Mesenchymal stem cell (in vitro differentiated cells and primary cell): ENCODE data around the gene SEC23B.

Experiments
- DNase-seq: peaks from one replicate; pipeline ENCODE4 v3.0.0-alpha.2; 2013
- H2AFZ ChIP-seq: one replicate; pipeline ENCODE4 v1.6.1; 2013; ENCODE audit warnings: low read depth, mild to moderate bottlenecking, control low read depth, inconsistent platforms, low read length, moderate library complexity
- H2AK5ac ChIP-seq: 2 replicates; pipeline ENCODE4 v1.6.1; 2013; ENCODE audit warnings: low read length, moderate library complexity, mild to moderate bottlenecking, inconsistent platforms; ENCODE audit not compliant: severe bottlenecking
- H2BK120ac ChIP-seq: one replicate; pipeline ENCODE4 v1.6.1; 2013; ENCODE audit warnings: low read depth, mild to moderate bottlenecking, inconsistent platforms, low read length, moderate library complexity
- H2BK12ac ChIP-seq, 2 experiments: one replicate each; pipeline ENCODE4 v1.6.1; 2013; ENCODE audit warnings: inconsistent platforms in 2 of 2, low read length in 2 of 2, mild to moderate bottlenecking in 2 of 2, moderate library complexity in 2 of 2, control low read depth in 1 of 2
- H2BK15ac ChIP-seq: one replicate; pipeline ENCODE4 v1.6.1; 2013; ENCODE audit warnings: mild to moderate bottlenecking, low read depth, inconsistent platforms; ENCODE audit not compliant: poor library complexity, severe bottlenecking
- H2BK5ac ChIP-seq: 2 replicates; pipeline ENCODE4 v1.6.1; 2013; ENCODE audit warnings: low read depth, mild to moderate bottlenecking, low read length, control low read depth, inconsistent platforms; ENCODE audit not compliant: poor library complexity, severe bottlenecking
- H3K14ac ChIP-seq, 2 experiments: one replicate each; pipeline ENCODE4 v1.6.1; 2013; ENCODE audit warnings: inconsistent platforms in 2 of 2, low read length in 2 of 2, control low read depth in 1 of 2, mild to moderate bottlenecking in 1 of 2, moderate library complexity in 1 of 2
- H3K18ac ChIP-seq, 2 experiments: one replicate each; pipeline ENCODE4 v1.6.1; 2013; ENCODE audit warnings: inconsistent platforms in 2 of 2, low read length in 2 of 2, control low read depth in 1 of 2, low read depth in 1 of 2, mild to moderate bottlenecking in 1 of 2
- H3K23ac ChIP-seq, 2 experiments: one replicate each; pipeline ENCODE4 v1.6.1; 2013; ENCODE audit warnings: inconsistent platforms in 2 of 2, low read length in 2 of 2, mild to moderate bottlenecking in 2 of 2, moderate library complexity in 2 of 2, control low read depth in 1 of 2
- H3K27ac ChIP-seq: 2 replicates; pipeline ENCODE4 v1.5.1; 2013; ENCODE audit warnings: mild to moderate bottlenecking, moderate library complexity, low read length, control low read depth, inconsistent platforms; ENCODE audit not compliant: poor library complexity, severe bottlenecking
- H3K27me3 ChIP-seq, 2 experiments: 2 replicates each; pipeline versions ENCODE4 v1.6.1 to v1.7.0; 2013; ENCODE audit warnings: low read length in 2 of 2, mild to moderate bottlenecking in 2 of 2, moderate library complexity in 2 of 2, control low read depth in 1 of 2, inconsistent platforms in 1 of 2; ENCODE audit not compliant: control insufficient read depth in 1 of 2, insufficient read depth in 1 of 2
- H3K36me3 ChIP-seq, 2 experiments: 2 replicates each; pipeline versions ENCODE4 v1.6.1 to v1.7.0; 2013; ENCODE audit warnings: low read length in 2 of 2, control low read depth in 1 of 2, inconsistent platforms in 1 of 2, low read depth in 1 of 2, mild to moderate bottlenecking in 1 of 2; ENCODE audit not compliant: insufficient read depth in 2 of 2, control insufficient read depth in 1 of 2
- H3K4ac ChIP-seq, 2 experiments: one replicate each; pipeline ENCODE4 v1.6.1; 2013; ENCODE audit warnings: inconsistent platforms in 2 of 2, low read length in 2 of 2, mild to moderate bottlenecking in 2 of 2, moderate library complexity in 2 of 2, control low read depth in 1 of 2, low read depth in 1 of 2
- H3K4me1 ChIP-seq: 2 replicates; pipeline ENCODE4 v1.6.1; 2013; ENCODE audit warnings: low read depth, low read length, control low read depth; ENCODE audit not compliant: control insufficient read depth, insufficient read depth
- H3K4me2 ChIP-seq: 2 replicates; pipeline ENCODE4 v1.6.1; 2013; ENCODE audit warnings: low read length, mild to moderate bottlenecking, inconsistent platforms; ENCODE audit not compliant: poor library complexity, severe bottlenecking
- H3K4me3 ChIP-seq, 2 experiments: 2 replicates each; pipeline versions ENCODE4 v1.5.1 to v1.7.0; 2013; ENCODE audit warnings: low read length in 2 of 2, mild to moderate bottlenecking in 2 of 2, control low read depth in 1 of 2, low read depth in 1 of 2; ENCODE audit not compliant: insufficient read depth in 1 of 2
- H3K79me1 ChIP-seq: replicated peaks from 2 replicates; pipeline ENCODE4 v1.6.1; 2013; ENCODE audit warnings: mild to moderate bottlenecking, control low read depth, low read length, inconsistent platforms; ENCODE audit not compliant: poor library complexity, severe bottlenecking
- H3K9ac ChIP-seq: 2 replicates; pipeline ENCODE4 v1.7.0; 2013; ENCODE audit warnings: mild to moderate bottlenecking, low read length, moderate library complexity
- H3K9me3 ChIP-seq: 2 replicates; pipeline ENCODE4 v1.7.0; 2013; ENCODE audit warnings: mild to moderate bottlenecking, low read length; ENCODE audit not compliant: control insufficient read depth
- H4K8ac ChIP-seq: one replicate; pipeline ENCODE4 v1.6.1; 2013; ENCODE audit warnings: inconsistent platforms, mild to moderate bottlenecking, low read length, moderate library complexity
- H4K91ac ChIP-seq: one replicate; pipeline ENCODE4 v1.6.1; 2013; ENCODE audit warnings: mild to moderate bottlenecking, low read length, inconsistent platforms
- WGBS: methylation state at CpG from one replicate; pipeline ENCODE4 v1.1.7; 2013; ENCODE audit warnings: mixed read lengths; 5-methylcytosine and 5-hydroxymethylcytosine counted together

Gene SEC23B

GRCh38 chr20:18488301-18488700, 19.4 kb upstream of the SEC23B start:
- Histone ChIP-seq H3K9me3 (no peaks in the 10 kb centered on the region), H2AFZ (no peak overlapping the region), H3K14ac (no peak overlapping the region), H3K4me2 (no peak overlapping the region), H3K79me1 (peaks cover 2% of the 10 kb centered on the region), H3K4me3 (no peak overlapping the region), H4K8ac (no peak overlapping the region), H2BK12ac (no peak overlapping the region), H3K27me3 (no peaks in the 10 kb centered on the region), H3K9ac (no peak overlapping the region), H2BK15ac (no peak overlapping the region), H2BK5ac (no peak overlapping the region), H2BK120ac (no peak overlapping the region), H3K36me3 (peaks cover 3 to 64% of the 10 kb centered on the region in 2 experiments), H3K27ac (no peak overlapping the region), H3K4me1 (no peaks in the 10 kb centered on the region), H3K18ac (no peak overlapping the region), H3K23ac (no peak overlapping the region), H3K4ac (no peak overlapping the region), H2AK5ac (no peak overlapping the region), H4K91ac (no peak overlapping the region)
- WGBS: 91% methylated on average over 1 of the region's 3 CpGs
- no peak for DNase-seq

GRCh38 chr20:18496042-18496441, 11.7 kb upstream of the SEC23B start:
- Histone ChIP-seq H3K27me3 (no peaks in the 10 kb centered on the region), H3K4me2 (peak overlapping the region; percentile 68), H3K4me3 (peak overlapping the region in 1 of 2 experiments; percentile 92), H2AK5ac (no peak overlapping the region), H3K9me3 (no peaks in the 10 kb centered on the region), H4K8ac (no peak overlapping the region), H4K91ac (no peak overlapping the region), H3K9ac (peak overlapping the region; percentile 88), H2BK5ac (no peak overlapping the region), H3K4me1 (peaks cover 2% of the 10 kb centered on the region), H3K23ac (no peak overlapping the region), H2BK120ac (no peak overlapping the region), H3K18ac (no peak overlapping the region), H3K36me3 (peaks cover 0 to 18% of the 10 kb centered on the region in 2 experiments), H2BK12ac (no peak overlapping the region), H2AFZ (no peak overlapping the region), H3K27ac (no peak overlapping the region), H3K79me1 (peaks cover 4% of the 10 kb centered on the region), H3K4ac (peak overlapping the region in 1 of 2 experiments; percentile 7), H3K14ac (peak overlapping the region in 1 of 2 experiments; percentile 41), H2BK15ac (no peak overlapping the region)
- peak; percentile 1 for DNase-seq
- WGBS: 44% methylated on average over 6 of the region's 7 CpGs

- H3K4me2 ChIP-seq: peak within 1 kb of the TSS; percentile 68
- H3K18ac ChIP-seq: peak within 1 kb of the TSS in 1 of 2 experiments; percentile 9
- H2BK12ac ChIP-seq: no peak within 1 kb of the TSS
- peak within 1 kb of the TSS; percentile 62 for H2AFZ ChIP-seq
- no peaks in the 10 kb centered on the region for H3K9me3 ChIP-seq
- peaks cover 2% of the 10 kb centered on the region for H3K4me1 ChIP-seq
- no peak within 1 kb of the TSS for H3K23ac ChIP-seq
- no peak within 1 kb of the TSS for H3K27ac ChIP-seq
- H3K4me3 ChIP-seq: peak within 1 kb of the TSS; percentile 78 to 92
- WGBS: 0% methylated on average over 27 of the region's 31 CpGs
- H2BK120ac ChIP-seq: no peak within 1 kb of the TSS
- H2BK5ac ChIP-seq: no peak within 1 kb of the TSS
- peak within 1 kb of the TSS; percentile 88 for H3K9ac ChIP-seq
- H3K79me1 ChIP-seq: peaks cover 4% of the 10 kb centered on the region
- H4K91ac ChIP-seq: no peak within 1 kb of the TSS
- H2BK15ac ChIP-seq: no peak within 1 kb of the TSS
- H3K27me3 ChIP-seq: no peaks in the 10 kb centered on the region
- H2AK5ac ChIP-seq: no peak within 1 kb of the TSS
- H3K14ac ChIP-seq: peak within 1 kb of the TSS in 1 of 2 experiments; percentile 72
- DNase-seq: peak; percentile 81
- peaks cover 0 to 18% of the 10 kb centered on the region in 2 experiments for H3K36me3 ChIP-seq
- H3K4ac ChIP-seq: peak within 1 kb of the TSS in 1 of 2 experiments; percentile 7
- peak within 1 kb of the TSS; percentile 35 for H4K8ac ChIP-seq
Observed at GRCh38 chr20:18496740-18497592, 10.8 kb upstream of the SEC23B start, which contains the start of gene RBBP9. RBBP9 (minus strand) TSS chr20:18497225; CDS start chr20:18497167, 58 bp downstream.

GRCh38 chr20:18497603-18498002, 10.1 kb upstream of the SEC23B start:
- H2AFZ ChIP-seq: no peak overlapping the region
- H2AK5ac ChIP-seq: no peak overlapping the region
- peaks cover 2% of the 10 kb centered on the region for H3K4me1 ChIP-seq
- no peak overlapping the region for H2BK5ac ChIP-seq
- H3K27me3 ChIP-seq: no peaks in the 10 kb centered on the region
- no peak overlapping the region for H3K23ac ChIP-seq
- no peak for DNase-seq
- H3K4me2 ChIP-seq: no peak overlapping the region
- H3K79me1 ChIP-seq: peaks cover 4% of the 10 kb centered on the region
- H4K91ac ChIP-seq: no peak overlapping the region
- H3K14ac ChIP-seq: no peak overlapping the region
- peaks cover 0 to 13% of the 10 kb centered on the region in 2 experiments for H3K36me3 ChIP-seq
- no peak overlapping the region for H2BK15ac ChIP-seq
- H3K4ac ChIP-seq: no peak overlapping the region
- 100% methylated on average over 2 of the region's 3 CpGs for WGBS
- peak overlapping the region; percentile 88 for H3K9ac ChIP-seq
- H2BK120ac ChIP-seq: no peak overlapping the region
- H4K8ac ChIP-seq: no peak overlapping the region
- H3K18ac ChIP-seq: no peak overlapping the region
- no peak overlapping the region for H2BK12ac ChIP-seq
- H3K27ac ChIP-seq: no peak overlapping the region
- H3K4me3 ChIP-seq: peak overlapping the region in 1 of 2 experiments; percentile 92
- no peaks in the 10 kb centered on the region for H3K9me3 ChIP-seq
